Thyroid gland (tissue), 4 donors: ENCODE data around the gene BSPRY. TPM values are rescaled to one million over a fixed set of nuclear protein-coding genes. Genes with fewer than 3 reads are reported as not detected.

Experiments used
- DNase-seq, 2 donors: peaks; one replicate each; pipeline ENCODE4 v3.0.0-alpha.2; 2019
- H3K27ac ChIP-seq, 3 donors: fragments of 200-600 bp; sonication (generic); 1 replicate in 2 of 3; 2 replicates in 1 of 3; pipeline ENCODE4 v1.5.1; 2016 to 2019; ENCODE audit warnings: mild to moderate bottlenecking in 1 of 3, moderate library complexity in 1 of 3
- H3K27me3 ChIP-seq: fragments of 200-600 bp; sonication (generic); one replicate; pipeline ENCODE4 v1.5.1; 2019
- H3K36me3 ChIP-seq, 2 donors: fragments of 200-600 bp; sonication (generic); one replicate each; pipeline ENCODE4 v1.5.1; 2016 to 2019
- H3K4me1 ChIP-seq, 2 donors: fragments of 200-600 bp; sonication (generic); one replicate each; pipeline ENCODE4 v1.5.1; 2017 to 2019
- H3K4me3 ChIP-seq, 3 donors: fragments of 200-600 bp; sonication (generic); replicated peaks in 1 of 3; 1 replicate in 2 of 3; 2 replicates in 1 of 3; pipeline ENCODE4 v1.5.1; 2016; ENCODE audit warnings: mild to moderate bottlenecking in 1 of 3
- H3K9me3 ChIP-seq: fragments of 200-600 bp; sonication (generic); one replicate; pipeline ENCODE4 v1.5.1; 2017
- CTCF ChIP-seq, 6 experiments: fragments of 200-600 bp in 3 of 6; fragments of 450-650 bp in 3 of 6; sonication (generic) in 3 of 6; IDR thresholded peaks; one replicate each; pipeline ENCODE4 v1.5.1; 2016 to 2019; ENCODE audit warnings: antibody characterized with exemption in 6 of 6, mild to moderate bottlenecking in 2 of 6, inconsistent platforms in 1 of 6, moderate library complexity in 1 of 6
- POLR2A ChIP-seq, 2 donors: fragments of 450-650 bp; IDR thresholded peaks; one replicate each; pipeline ENCODE4 v1.6.1; 2017; ENCODE audit warnings: antibody characterized with exemption in 2 of 2, mild to moderate bottlenecking in 2 of 2, moderate library complexity in 1 of 2
- WGBS, 2 donors: methylation state at CpG; one replicate each; pipeline ENCODE4 v1.1.5; 2017; 5-methylcytosine and 5-hydroxymethylcytosine counted together
- intact Hi-C: fragments of 100-400 bp; cut with DNase I; formaldehyde crosslinking; loops from one replicate; pipeline ENCODE4 v1.15.1; 2023
- total RNA-seq, 4 donors: library from RNA; depleted of rRNA; stranded (reverse); fragments of >200 nt; gene quantifications; one replicate each; pipeline ENCODE4 v1.2.3, GENCODE V29; 2016

The BSPRY gene
- total RNA-seq, 4 donors from 2014 or later, result 53.2 to 79.7 (median 67.1) TPM

- no peaks in the 10 kb centered on the region for H3K9me3 ChIP-seq
- peaks cover 2 to 4% of the 10 kb centered on the region in 2 donors for H3K36me3 ChIP-seq
- WGBS, 2 donors, result 91 to 95% methylated on average over 5 of the region's 5 CpGs
- no peak for TF ChIP-seq CTCF (IDR thresholded peaks at IDR 0.05)
- no peak for TF ChIP-seq POLR2A (IDR thresholded peaks at IDR 0.05)
- intact Hi-C loops, result no loop called here
- H3K4me3 ChIP-seq, result no peak overlapping the region
- peaks cover 16 to 24% of the 10 kb centered on the region in 2 donors for H3K4me1 ChIP-seq
- no peaks in the 10 kb centered on the region for H3K27me3 ChIP-seq
- H3K27ac ChIP-seq, result no peak overlapping the region
- no peak for DNase-seq
These were observed 19.1 kb downstream of the BSPRY start for GRCh38 chr9:113368348-113368981.

- H3K36me3 ChIP-seq, result peaks cover 4 to 12% of the 10 kb centered on the region in 2 donors
- TF ChIP-seq POLR2A (IDR thresholded peaks at IDR 0.05), result no peak
- no peak for TF ChIP-seq CTCF (IDR thresholded peaks at IDR 0.05)
- H3K9me3 ChIP-seq, result no peaks in the 10 kb centered on the region
- 80 to 84% methylated on average over 8 to 10 of the region's 13 CpGs for WGBS, 2 donors
- H3K27me3 ChIP-seq, result no peaks in the 10 kb centered on the region
- H3K4me3 ChIP-seq, result no peak overlapping the region
- H3K4me1 ChIP-seq, result peaks cover 16 to 24% of the 10 kb centered on the region in 2 donors
- DNase-seq, result no peak
- H3K27ac ChIP-seq, result no peak overlapping the region
- intact Hi-C loops, result no loop called here
These were observed 19.9 kb downstream of the BSPRY start for GRCh38 chr9:113368982-113369854.

GRCh38 chr9:113369855-113370140 lies 20.5 kb downstream of the BSPRY start:
- H3K36me3 ChIP-seq, result peaks cover 4 to 15% of the 10 kb centered on the region in 2 donors
- H3K9me3 ChIP-seq, result no peaks in the 10 kb centered on the region
- no peaks in the 10 kb centered on the region for H3K27me3 ChIP-seq
- 83 to 91% methylated on average over 9 to 10 of the region's 11 CpGs for WGBS, 2 donors
- H3K4me3 ChIP-seq, result no peak overlapping the region
- peaks cover 16 to 24% of the 10 kb centered on the region in 2 donors for H3K4me1 ChIP-seq
- intact Hi-C loops, result no loop called here
- TF ChIP-seq POLR2A (IDR thresholded peaks at IDR 0.05) (no peak), CTCF (IDR thresholded peaks at IDR 0.05) (no peak)
- H3K27ac ChIP-seq, result no peak overlapping the region
- no peak for DNase-seq

GRCh38 chr9:113370806-113371325 lies 21.5 kb downstream of the BSPRY start:
- TF ChIP-seq POLR2A (IDR thresholded peaks at IDR 0.05), result no peak
- TF ChIP-seq CTCF (IDR thresholded peaks at IDR 0.05), result no peak
- peaks cover 4 to 21% of the 10 kb centered on the region in 2 donors for H3K36me3 ChIP-seq
- H3K27ac ChIP-seq, result peak overlapping the region; percentile 31 to 51 (median 48)
- 60 to 65% methylated on average over 8 of the region's 8 CpGs for WGBS, 2 donors
- no peak for DNase-seq
- intact Hi-C loops, result no loop called here
- no peaks in the 10 kb centered on the region for H3K27me3 ChIP-seq
- H3K4me3 ChIP-seq, result no peak overlapping the region
- H3K4me1 ChIP-seq, result peaks cover 20 to 31% of the 10 kb centered on the region in 2 donors
- no peaks in the 10 kb centered on the region for H3K9me3 ChIP-seq

GRCh38 chr9:113372059-113372458 lies 22.7 kb downstream of the BSPRY start:
- WGBS, 2 donors, result 40 to 44% methylated on average over 5 of the region's 5 CpGs
- Histone ChIP-seq H3K36me3 (peaks cover 4 to 21% of the 10 kb centered on the region in 2 donors), H3K4me1 (peaks cover 20 to 35% of the 10 kb centered on the region in 2 donors), H3K27ac (peak overlapping the region; percentile 17 to 65 (median 31)), H3K9me3 (no peaks in the 10 kb centered on the region), H3K27me3 (no peaks in the 10 kb centered on the region), H3K4me3 (no peak overlapping the region)
- peak; percentile 66 to 68 for DNase-seq
- peak in 1 of 2 donors; percentile 10 for TF ChIP-seq POLR2A (IDR thresholded peaks at IDR 0.05)
- no peak for TF ChIP-seq CTCF (IDR thresholded peaks at IDR 0.05)
- intact Hi-C loops, result no loop called here
